Measurements from ENCODE around the gene NRL.
"Not testable (repeated sequence)": the region's sequence is repeated elsewhere in the genome, so short reads cannot be mapped to it uniquely, and the experiment has no call there.

NRL gene

DNA sequence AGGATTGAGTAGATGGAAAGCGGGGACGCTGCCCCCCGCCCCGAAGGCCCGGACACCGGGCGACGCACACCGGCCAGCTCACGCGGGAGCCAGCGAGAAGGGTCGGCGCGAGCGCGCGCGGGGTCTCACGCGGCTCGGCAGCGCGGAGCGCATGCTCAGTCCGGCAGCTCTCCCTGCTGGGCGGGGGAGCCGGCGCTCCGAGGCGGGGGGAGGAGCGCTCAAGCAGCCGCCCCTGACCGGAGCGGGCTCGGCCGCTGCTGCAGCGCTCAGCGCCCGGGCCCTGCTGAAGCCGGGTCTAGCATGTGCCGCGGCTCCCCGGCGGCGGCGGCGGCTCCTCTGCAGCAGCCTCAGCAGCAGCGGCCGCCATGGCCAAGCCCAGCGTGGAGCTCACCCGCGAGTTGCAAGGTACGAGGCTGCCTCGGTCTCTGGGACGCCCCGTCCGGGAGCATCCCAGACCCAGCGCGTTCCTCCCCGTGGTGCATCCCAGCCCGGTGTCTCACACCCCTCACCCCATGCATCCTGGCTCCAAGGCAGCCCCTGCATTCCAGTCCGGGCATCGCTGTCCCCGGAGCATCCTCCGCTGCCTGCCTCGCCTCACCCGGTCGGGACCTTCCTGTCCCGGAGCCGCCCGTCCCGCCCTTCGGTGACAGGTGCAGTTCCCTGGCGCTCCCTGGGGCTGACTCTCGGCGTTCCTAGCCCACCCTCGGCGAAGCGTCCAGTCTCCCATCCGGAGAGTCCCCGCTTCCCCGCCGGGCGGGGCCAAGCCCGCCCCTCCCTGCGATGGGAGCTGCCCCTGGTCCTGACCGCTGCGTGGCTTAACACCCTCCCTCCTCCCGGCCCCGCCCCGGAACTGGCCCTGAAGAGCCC lies 62.7 kb downstream of the NRL start, which contains the start of gene CARMIL3:
Gene CARMIL3, plus strand, starts transcription at position 221 of the 867 bp plus-strand sequence. Its CDS starts 145 bp downstream, at position 366.
- DNase-seq = no peak

DNA sequence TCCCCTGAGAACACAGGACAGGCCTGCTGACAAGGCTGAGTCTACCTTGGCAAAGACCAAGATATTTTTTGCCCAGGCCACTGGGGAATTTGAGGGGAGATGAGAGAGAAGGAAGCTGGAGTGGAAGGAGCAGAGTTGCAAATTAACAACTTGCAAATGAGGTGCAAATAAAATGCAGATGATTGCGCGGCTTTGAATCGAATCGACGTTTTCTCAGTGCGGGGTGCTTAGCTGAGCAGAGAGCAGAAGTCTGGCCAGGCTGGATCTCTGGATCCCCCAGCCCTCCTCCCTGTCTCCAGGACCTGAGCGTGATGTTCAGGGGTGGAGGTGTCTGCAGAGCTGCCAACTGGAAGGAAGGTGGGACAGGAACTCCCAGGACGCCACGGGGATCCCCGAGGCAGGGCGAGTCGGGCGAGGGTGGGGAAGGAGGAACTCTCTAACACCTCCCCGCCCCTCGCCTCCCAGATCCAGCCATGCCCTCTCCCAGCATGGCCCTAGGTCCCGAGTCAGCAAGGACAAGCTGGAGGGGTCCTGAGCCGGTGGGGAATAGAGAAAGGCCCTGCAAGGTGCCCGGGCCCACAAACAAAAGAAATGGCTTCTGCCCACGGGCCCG lies 63.5 kb downstream of the NRL start:
- DNase-seq = no peak

DNA sequence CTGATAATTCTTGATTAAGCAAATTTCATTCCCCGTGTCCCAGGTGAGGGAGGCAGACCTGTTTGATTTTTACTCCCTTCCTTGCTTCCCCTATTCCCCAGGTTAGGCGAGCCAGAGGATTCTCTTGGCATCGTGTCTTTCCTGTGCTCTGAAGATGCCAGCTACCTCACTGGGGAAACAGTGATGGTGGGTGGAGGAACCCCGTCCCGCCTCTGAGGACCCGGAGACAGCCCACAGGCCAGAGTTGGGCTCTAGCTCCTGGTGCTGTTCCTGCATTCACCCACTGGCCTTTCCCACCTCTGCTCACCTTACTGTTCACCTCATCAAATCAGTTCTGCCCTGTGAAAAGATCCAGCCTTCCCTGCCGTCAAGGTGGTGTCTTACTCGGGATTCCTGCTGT lies 64.0 kb downstream of the NRL start:
- not testable (repeated sequence) for DNase-seq

DNA sequence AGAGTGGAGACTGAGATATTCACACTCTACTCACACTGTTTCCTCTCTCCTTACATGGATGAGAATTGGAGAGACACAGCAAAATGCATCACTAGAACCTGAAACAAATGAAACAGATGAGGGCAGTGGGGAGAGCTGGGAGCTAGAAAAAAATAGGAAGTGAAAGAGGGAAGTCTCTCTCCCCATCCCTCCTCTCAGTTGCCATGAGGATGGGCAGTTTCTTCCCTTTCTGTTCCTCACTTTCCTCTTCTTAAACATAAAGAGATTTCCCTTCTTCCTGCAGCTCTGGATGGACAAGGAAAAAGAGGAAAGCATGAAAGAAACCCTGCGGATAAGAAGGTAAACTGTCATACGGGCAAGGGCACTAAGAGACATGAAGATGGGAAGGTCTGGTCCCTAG lies 65.7 kb downstream of the NRL start:
- DNase-seq = not testable (repeated sequence)

DNA sequence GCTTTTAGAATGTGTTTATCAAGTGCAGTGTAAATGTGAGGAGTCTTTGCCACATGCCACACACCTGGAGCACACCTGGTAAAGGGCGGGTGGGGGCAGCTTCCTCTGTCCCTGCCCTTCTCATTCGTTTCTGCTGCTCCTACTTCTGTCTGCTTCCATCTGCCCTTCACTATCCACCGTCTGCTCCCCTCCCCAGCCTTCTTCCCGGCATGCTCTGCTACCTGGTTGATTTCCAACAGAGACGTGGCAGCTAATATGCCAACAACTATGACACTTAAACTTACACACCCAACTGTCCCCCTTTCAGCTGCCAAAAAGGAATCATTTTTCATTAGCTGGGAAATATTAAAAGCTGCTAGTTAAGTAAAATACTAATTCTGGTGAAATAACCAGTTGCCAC lies 72.0 kb downstream of the NRL start:
- DNase-seq = no peak

DNA sequence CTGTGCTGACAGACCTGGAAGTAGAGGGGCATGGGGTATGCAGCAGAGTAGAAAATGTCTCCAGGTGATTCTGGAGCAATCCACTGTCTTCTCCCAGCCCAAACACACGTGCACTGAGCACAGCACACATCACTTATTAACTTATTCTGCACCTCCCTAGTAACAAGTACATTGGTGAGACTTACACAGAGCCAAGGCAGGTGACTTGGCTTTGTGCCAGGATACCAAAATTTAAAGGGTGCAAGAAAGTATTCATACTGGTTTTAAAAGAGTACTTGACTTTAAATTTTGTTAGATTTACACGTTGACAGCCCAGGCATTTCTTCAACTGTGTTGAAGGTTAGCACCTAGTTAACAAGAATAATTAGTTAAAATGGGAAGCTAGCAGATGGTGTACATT lies 74.1 kb downstream of the NRL start:
- no peak for DNase-seq

DNA sequence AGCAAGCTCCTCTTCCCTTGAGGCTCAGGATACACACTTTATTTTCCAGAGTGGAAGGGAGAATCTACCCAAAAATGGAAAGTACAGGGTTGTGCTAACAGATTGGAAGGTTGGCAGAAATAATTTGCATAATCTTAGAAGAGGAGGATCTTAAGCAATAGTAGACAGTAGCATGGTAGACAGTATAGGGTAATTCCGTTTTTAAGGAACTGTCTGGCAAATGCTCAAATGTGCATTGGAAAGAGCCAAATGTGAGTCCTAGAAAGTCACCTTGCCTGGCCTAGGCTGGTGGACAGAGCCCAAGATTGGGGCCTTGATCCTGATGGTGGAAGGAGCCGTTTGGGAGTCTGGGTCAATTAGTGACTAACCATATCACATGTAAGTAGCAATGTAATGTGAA lies 76.1 kb downstream of the NRL start:
- no peak for DNase-seq

DNA sequence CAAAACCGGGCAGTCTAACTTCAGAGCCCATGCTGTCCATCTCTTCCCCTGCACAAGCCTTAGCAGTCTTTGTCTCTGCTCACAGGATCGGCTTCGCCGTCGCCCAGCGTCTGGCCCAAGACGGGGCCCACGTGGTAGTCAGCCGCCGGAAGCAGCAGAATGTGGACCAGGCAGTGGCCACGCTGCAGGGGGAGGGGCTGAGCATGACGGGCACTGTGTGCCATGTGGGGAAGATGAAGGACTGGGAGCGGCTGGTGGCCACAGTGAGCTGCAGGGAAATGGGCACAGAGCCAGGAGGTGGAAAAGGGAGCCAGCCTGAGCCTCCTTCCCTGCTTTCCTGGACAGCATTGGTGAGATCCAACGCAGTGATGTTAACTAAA lies 77.1 kb downstream of the NRL start:
- DNase-seq = no peak

DNA sequence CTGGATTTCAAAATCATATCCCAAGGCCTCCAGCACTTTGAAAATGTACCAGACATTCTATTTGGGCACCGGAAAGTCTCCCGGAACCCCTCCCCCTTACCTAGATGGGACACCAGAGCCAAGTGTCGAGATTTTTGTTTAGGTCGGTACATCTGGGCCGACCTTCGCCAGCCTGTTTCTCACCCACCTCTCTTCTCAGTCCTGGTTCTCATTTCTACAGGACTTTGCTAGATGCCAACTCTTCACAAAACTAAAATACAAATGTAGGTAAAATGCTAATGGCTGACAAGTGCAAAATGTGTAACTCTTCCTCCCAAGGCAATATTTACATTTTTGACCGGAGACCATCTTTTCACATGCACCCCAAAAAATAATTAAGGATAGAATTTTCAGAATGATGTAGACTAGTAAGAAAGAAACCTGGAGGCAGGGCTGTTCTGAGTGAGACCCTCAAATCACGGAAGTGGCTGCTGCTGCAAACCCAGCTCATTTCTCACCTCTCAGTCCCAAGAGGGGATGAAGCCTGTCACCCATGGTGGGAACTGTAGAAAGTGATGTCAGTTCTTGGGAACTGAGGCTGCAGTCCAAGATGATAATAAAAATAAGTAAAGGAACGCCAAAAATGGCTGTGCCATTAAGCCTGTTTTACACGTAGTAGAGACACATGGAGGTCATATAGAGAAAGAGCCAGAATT lies 77.6 kb downstream of the NRL start:
- DNase-seq = not testable (repeated sequence)

DNA sequence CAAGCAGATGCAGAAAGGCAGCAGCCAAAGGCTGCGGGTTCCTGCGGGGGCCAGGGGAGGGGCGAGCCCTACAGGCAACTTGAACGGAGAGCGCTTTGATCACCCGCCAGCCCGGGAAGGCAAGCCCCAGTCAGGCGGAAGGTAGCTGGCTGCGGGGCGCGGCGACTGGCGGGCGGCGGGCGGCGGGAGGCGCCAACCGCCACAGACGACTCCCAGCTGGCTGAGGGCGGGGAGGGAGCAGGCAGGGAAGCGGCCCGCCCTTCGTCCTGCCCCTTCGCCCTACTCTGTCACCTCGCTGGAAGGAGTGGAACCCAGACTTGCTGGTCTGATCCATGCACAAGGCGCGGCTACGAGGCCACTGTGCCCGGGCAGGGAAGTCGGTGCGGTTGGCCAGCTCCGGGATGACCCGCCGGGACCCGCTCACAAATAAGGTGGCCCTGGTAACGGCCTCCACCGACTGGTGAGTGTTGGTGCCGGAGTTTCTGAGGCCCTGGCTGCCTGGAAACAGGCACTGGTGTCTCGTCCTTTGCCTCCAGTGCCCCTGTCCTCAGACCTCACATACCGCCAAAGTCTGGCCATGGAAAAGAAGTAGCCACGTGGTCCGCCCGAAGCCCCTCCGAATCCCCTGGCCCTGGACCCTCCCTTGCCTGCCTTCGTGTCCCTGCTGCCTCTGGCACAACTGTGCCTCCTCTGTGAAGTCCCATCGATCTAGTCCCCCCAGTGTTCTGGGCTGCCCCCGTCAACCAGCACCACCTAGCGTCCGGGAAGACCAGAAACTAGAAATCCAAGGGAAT lies 78.4 kb downstream of the NRL start:
- DNase-seq = peak; percentile 56

DNA sequence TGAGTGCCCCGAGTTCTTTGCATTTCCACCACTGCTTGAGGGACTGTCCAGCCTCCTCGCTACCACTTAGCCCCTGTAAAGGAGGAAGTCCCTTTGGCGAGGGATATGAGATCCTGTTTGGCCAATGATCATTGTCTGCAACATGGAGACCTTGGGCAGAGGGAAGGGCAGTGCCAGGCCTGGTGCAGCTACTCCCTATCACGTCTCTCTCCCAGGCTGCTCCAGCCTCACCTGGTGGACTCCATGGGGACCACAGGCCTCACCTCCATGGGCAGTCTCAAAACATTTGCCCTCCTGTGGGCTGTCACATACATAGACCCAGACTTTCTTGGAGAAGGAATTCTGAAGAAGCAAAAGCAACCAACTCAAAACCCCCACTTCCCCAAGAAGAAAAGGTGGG lies 79.0 kb downstream of the NRL start:
- DNase-seq = not testable (repeated sequence)

DNA sequence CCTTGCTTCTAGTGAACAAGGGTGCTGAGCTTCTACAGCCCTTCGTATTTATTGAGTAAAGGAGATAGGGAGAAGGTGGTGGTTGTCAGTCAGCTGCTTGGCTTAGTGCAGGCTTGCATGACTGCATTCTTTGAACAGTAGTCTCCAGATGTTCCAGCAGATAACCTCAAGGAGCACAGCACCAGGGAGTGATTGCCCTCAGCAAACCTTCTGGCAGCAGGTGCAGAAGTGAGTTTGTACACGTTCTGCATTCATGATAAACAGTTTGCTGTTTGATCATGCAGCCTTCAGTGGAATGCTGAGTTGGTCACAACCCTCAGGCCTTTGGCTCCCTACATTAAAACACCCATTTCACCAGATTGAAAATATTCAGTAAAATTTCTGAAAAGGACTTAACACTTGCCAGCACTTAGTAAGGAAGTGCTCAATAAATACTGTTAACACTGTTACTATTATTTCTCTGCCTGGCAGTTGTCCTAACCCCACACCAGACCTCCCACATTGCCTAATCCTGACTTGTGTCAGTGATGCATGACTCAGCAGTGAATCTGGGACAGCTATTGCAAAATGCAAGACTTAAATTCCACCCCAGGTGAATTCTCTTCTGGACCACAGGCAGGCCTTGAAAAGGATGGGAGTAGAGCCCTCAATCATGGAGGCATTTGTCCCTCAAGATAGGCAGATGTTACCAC lies 81.9 kb downstream of the NRL start:
- DNase-seq = no peak

DNA sequence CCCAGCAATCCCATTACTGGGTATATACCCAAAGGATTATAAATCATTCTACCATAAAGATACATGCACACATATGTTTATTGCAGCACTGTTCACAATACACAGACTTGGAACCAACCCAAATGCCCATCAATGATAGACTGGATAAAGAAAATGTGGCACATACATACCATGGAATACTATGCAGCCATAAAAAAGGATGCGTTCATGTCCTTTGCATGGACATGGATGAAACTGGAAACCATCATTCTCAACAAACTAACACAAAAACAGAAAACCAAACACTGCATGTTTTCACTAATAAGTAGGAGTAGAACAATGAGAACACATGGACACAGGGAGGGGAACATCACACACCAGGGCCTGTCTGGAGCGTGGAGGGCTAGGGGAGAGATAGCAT lies 83.4 kb downstream of the NRL start:
- DNase-seq = not testable (repeated sequence)

DNA sequence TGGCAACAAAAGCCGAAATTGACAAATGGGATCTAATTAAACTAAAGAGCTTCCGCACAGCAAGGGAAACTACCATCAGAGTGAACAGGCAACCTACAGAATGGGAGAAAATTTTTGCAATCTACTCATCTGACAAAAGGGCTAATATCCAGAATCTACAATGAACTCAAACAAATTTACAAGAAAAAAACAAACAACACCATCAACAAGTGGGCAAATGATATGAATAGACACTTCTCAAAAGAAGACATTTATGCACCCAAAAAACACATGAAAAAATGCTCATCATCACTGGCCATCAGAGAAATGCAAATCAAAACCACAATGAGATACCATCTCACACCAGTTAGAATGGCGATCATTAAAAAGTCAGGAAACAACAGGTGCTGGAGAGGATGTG lies 85.1 kb downstream of the NRL start:
- not testable (repeated sequence) for DNase-seq

Data from NCI-H187 treated with DMSO at 0.1 percent for 48 hours (cell line).